ENCODE data around the gene VWC2L. TPM values are rescaled to one million over a fixed set of nuclear protein-coding genes. Genes with fewer than 3 reads are reported as not detected.

VWC2L gene
- polyA plus RNA-seq, 1 donor: 0.03 TPM

- no peaks in the 10 kb centered on the region for H3K27me3 ChIP-seq (ENCODE audit: control insufficient read depth, insufficient read depth, low read length)
- H3K9me3 ChIP-seq (ENCODE audit: control insufficient read depth, low read depth, low read length): no peaks in the 10 kb centered on the region
- H3K4me1 ChIP-seq (ENCODE audit: control insufficient read depth, insufficient read depth, low read length): no peaks in the 10 kb centered on the region
- WGBS (ENCODE audit: insufficient coverage, low lambda C conversion rate): no CpG with 5 or more reads among the region's 2 CpGs
- no peaks in the 10 kb centered on the region for H3K36me3 ChIP-seq (ENCODE audit: control insufficient read depth, insufficient read depth, low read length)
- no peak overlapping the region for H3K4me3 ChIP-seq (ENCODE audit: low read length)
- no peak for DNase-seq
- no peak overlapping the region for H3K27ac ChIP-seq (ENCODE audit: low read length)
These were observed 24.1 kb upstream of the VWC2L start for GRCh38 chr2:214386720-214387119.

DNA sequence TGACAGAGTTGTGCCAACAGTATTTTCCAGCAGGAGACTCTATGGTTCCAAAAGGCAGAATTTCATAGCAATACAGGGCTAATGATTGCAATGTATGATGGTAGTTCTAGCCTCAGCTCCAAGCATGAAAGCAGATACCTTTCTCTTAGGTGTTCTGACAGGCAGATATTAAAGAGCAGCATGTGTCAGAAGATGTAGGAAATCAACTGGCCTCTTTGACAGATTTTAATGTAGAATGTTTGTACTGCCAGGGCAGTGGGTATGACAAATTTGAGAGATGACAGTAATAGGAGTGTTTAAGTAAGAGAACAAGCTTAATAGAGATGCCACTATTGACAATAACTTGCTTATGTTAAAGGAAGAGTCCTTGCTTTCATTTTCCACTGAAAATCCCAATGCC, 21.5 kb upstream of the VWC2L start:
- Histone ChIP-seq H3K27me3 (ENCODE audit: control insufficient read depth, insufficient read depth, low read length) (no peaks in the 10 kb centered on the region), H3K4me1 (ENCODE audit: control insufficient read depth, insufficient read depth, low read length) (no peaks in the 10 kb centered on the region), H3K27ac (ENCODE audit: low read length) (no peak overlapping the region), H3K4me3 (ENCODE audit: low read length) (no peak overlapping the region), H3K36me3 (ENCODE audit: control insufficient read depth, insufficient read depth, low read length) (no peaks in the 10 kb centered on the region), H3K9me3 (ENCODE audit: control insufficient read depth, low read depth, low read length) (no peaks in the 10 kb centered on the region)
- no peak for DNase-seq

- Histone ChIP-seq H3K27ac (ENCODE audit: low read length) (no peak overlapping the region), H3K36me3 (ENCODE audit: control insufficient read depth, insufficient read depth, low read length) (no peaks in the 10 kb centered on the region), H3K9me3 (ENCODE audit: control insufficient read depth, low read depth, low read length) (no peaks in the 10 kb centered on the region), H3K27me3 (ENCODE audit: control insufficient read depth, insufficient read depth, low read length) (no peaks in the 10 kb centered on the region), H3K4me3 (ENCODE audit: low read length) (no peak overlapping the region), H3K4me1 (ENCODE audit: control insufficient read depth, insufficient read depth, low read length) (no peaks in the 10 kb centered on the region)
- no peak for DNase-seq
These were observed 17.1 kb upstream of the VWC2L start for GRCh38 chr2:214393796-214394195.

- Histone ChIP-seq H3K27me3 (ENCODE audit: control insufficient read depth, insufficient read depth, low read length) (no peaks in the 10 kb centered on the region), H3K4me3 (ENCODE audit: low read length) (no peak overlapping the region), H3K9me3 (ENCODE audit: control insufficient read depth, low read depth, low read length) (no peaks in the 10 kb centered on the region), H3K4me1 (ENCODE audit: control insufficient read depth, insufficient read depth, low read length) (no peaks in the 10 kb centered on the region), H3K27ac (ENCODE audit: low read length) (no peak overlapping the region), H3K36me3 (ENCODE audit: control insufficient read depth, insufficient read depth, low read length) (no peaks in the 10 kb centered on the region)
- WGBS (ENCODE audit: insufficient coverage, low lambda C conversion rate): 80% methylated on average over 1 of the region's 1 CpG
- DNase-seq: no peak
These were observed 15.8 kb upstream of the VWC2L start for GRCh38 chr2:214395040-214395439.

DNA sequence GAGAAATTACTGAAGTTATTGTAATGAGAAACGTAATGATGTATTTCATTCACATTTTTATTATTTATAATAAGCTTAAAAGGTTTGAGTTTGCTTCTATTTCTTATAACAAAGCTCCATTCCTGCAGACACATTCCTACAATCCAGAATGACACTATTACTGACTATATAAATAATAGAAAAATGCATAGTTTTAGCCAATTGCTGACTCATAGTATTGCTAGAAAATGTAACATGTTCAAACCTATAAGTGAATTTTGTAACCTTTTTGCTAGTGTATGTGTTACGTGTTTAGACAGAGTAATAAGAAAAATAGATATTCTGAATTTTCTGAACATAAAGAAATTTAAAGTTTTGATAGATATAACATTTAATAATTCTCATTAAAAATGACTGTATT, 9.3 kb upstream of the VWC2L start:
- no peak overlapping the region for H3K27ac ChIP-seq (ENCODE audit: low read length)
- no peaks in the 10 kb centered on the region for H3K36me3 ChIP-seq (ENCODE audit: control insufficient read depth, insufficient read depth, low read length)
- no peaks in the 10 kb centered on the region for H3K9me3 ChIP-seq (ENCODE audit: control insufficient read depth, low read depth, low read length)
- DNase-seq: no peak
- H3K27me3 ChIP-seq (ENCODE audit: control insufficient read depth, insufficient read depth, low read length): no peaks in the 10 kb centered on the region
- H3K4me3 ChIP-seq (ENCODE audit: low read length): no peak overlapping the region
- WGBS (ENCODE audit: insufficient coverage, low lambda C conversion rate): 80% methylated on average over 1 of the region's 2 CpGs
- H3K4me1 ChIP-seq (ENCODE audit: control insufficient read depth, insufficient read depth, low read length): no peaks in the 10 kb centered on the region

DNA sequence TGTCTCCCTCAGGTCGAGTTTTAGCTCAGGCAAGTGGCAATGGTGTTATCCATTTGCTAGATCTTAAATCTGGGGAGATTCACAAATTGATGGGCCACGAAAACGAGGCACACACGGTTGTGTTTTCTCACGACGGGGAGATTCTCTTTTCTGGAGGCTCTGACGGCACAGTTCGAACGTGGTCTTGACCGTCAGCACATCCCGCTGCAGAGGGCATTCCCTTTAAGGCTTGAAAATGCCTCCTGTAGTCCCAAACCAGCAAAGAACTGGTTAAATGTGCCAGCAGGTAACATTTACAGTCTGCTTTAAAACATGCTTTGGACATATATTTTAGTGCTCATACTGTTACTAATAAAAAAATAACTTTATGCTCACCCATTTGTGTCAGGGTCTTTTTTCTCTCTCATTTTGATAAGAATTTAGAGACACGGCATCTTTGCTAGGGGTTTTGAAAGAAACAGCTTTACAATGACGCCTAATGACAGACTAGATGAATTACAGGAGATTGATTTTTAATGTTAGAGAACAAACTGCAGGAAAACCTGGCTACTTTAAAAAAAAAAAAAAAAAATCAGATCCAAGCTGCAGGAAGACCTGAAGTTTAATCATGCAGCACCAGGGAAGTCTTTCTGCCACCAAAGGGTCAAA, 602 bp upstream of the VWC2L start:
- no peaks in the 10 kb centered on the region for H3K27me3 ChIP-seq (ENCODE audit: control insufficient read depth, insufficient read depth, low read length)
- DNase-seq: no peak
- no peak overlapping the region for H3K27ac ChIP-seq (ENCODE audit: low read length)
- H3K9me3 ChIP-seq (ENCODE audit: control insufficient read depth, low read depth, low read length): no peaks in the 10 kb centered on the region
- no peak overlapping the region for H3K4me3 ChIP-seq (ENCODE audit: low read length)
- no peaks in the 10 kb centered on the region for H3K4me1 ChIP-seq (ENCODE audit: control insufficient read depth, insufficient read depth, low read length)
- 10% methylated on average over 2 of the region's 13 CpGs for WGBS (ENCODE audit: insufficient coverage, low lambda C conversion rate)
- no peaks in the 10 kb centered on the region for H3K36me3 ChIP-seq (ENCODE audit: control insufficient read depth, insufficient read depth, low read length)

DNA sequence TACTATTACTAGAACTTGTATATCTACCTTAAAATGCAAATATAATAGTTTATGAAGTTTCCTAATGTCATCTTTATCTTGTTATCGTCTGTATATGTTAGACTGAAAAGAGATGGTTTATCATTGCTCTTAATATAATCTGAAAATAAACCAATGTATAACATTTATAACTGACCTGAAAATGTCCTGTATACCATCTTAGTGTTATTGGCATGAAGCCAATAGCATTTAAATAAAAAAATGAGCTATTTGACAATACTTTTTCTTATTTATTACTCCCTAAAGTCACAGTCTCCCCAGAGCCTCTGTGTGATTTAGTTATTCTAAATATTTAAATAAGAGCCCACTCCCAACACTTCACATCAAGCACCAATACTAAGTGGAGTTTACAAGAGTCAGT, 1.8 kb downstream of the VWC2L start:
- no peaks in the 10 kb centered on the region for H3K9me3 ChIP-seq (ENCODE audit: control insufficient read depth, low read depth, low read length)
- WGBS (ENCODE audit: insufficient coverage, low lambda C conversion rate): 67% methylated on average over 1 of the region's 1 CpG

GRCh38 chr2:214436470-214436869, 25.6 kb downstream of the VWC2L start:
- H3K4me3 ChIP-seq (ENCODE audit: low read length): no peak overlapping the region
- no peaks in the 10 kb centered on the region for H3K4me1 ChIP-seq (ENCODE audit: control insufficient read depth, insufficient read depth, low read length)
- no peaks in the 10 kb centered on the region for H3K27me3 ChIP-seq (ENCODE audit: control insufficient read depth, insufficient read depth, low read length)
- WGBS (ENCODE audit: insufficient coverage, low lambda C conversion rate): no CpG with 5 or more reads among the region's 4 CpGs
- no peaks in the 10 kb centered on the region for H3K9me3 ChIP-seq (ENCODE audit: control insufficient read depth, low read depth, low read length)
- H3K36me3 ChIP-seq (ENCODE audit: control insufficient read depth, insufficient read depth, low read length): no peaks in the 10 kb centered on the region
- H3K27ac ChIP-seq (ENCODE audit: low read length): no peak overlapping the region
- no peak for DNase-seq

More for the DNA sequence above, 1.8 kb downstream of the VWC2L start:
- Histone ChIP-seq H3K4me3 (ENCODE audit: low read length) (no peak overlapping the region), H3K27ac (ENCODE audit: low read length) (no peak overlapping the region), H3K36me3 (ENCODE audit: control insufficient read depth, insufficient read depth, low read length) (no peaks in the 10 kb centered on the region), H3K4me1 (ENCODE audit: control insufficient read depth, insufficient read depth, low read length) (no peaks in the 10 kb centered on the region), H3K27me3 (ENCODE audit: control insufficient read depth, insufficient read depth, low read length) (no peaks in the 10 kb centered on the region)
- DNase-seq: no peak

GRCh38 chr2:214450118-214450894, 39.5 kb downstream of the VWC2L start:
- Histone ChIP-seq H3K4me1 (ENCODE audit: control insufficient read depth, insufficient read depth, low read length) (no peaks in the 10 kb centered on the region), H3K4me3 (ENCODE audit: low read length) (no peak overlapping the region), H3K9me3 (ENCODE audit: control insufficient read depth, low read depth, low read length) (no peaks in the 10 kb centered on the region), H3K27ac (ENCODE audit: low read length) (no peak overlapping the region), H3K27me3 (ENCODE audit: control insufficient read depth, insufficient read depth, low read length) (no peaks in the 10 kb centered on the region), H3K36me3 (ENCODE audit: control insufficient read depth, insufficient read depth, low read length) (no peaks in the 10 kb centered on the region)
- 100% methylated on average over 1 of the region's 4 CpGs for WGBS (ENCODE audit: insufficient coverage, low lambda C conversion rate)
- DNase-seq: no peak

DNA sequence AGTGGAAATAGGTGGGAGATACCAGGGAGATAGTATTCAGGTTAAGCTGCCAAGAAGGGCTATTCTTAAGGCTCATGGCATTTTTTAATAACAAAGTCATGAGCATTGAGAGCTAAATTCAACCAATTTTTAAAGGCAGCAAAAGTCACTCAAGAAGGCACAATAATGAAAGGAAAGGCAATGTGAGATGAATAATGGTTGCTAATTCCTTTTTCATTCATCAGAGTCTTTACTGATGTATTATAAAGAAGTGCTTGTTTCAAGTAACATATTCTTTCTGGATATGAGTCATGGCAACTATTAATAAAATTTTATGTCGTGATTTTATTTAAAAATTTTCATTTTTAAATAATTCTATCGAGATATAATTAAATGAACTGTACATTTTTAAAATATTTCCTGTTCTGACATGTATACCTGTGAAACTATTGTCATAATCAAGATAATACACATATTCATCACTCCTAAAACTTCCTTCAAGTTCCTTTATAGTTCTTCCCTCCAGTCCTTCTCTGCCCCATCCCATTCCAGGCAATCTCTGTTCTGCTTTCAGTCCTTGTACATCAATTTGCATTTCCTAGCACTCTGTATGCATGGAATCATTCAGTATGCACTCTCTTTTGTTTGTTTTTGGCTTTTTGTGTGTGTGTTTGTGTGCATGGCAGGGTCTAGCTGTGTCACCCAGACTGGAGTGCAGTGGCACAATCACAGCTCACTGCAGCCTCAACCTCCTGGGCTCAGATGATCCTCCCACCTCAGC, 40.8 kb downstream of the VWC2L start:
- no peaks in the 10 kb centered on the region for H3K27me3 ChIP-seq (ENCODE audit: control insufficient read depth, insufficient read depth, low read length)
- no peaks in the 10 kb centered on the region for H3K4me1 ChIP-seq (ENCODE audit: control insufficient read depth, insufficient read depth, low read length)
- WGBS (ENCODE audit: insufficient coverage, low lambda C conversion rate): 77% methylated on average over 2 of the region's 2 CpGs
- no peak overlapping the region for H3K27ac ChIP-seq (ENCODE audit: low read length)
- H3K9me3 ChIP-seq (ENCODE audit: control insufficient read depth, low read depth, low read length): no peaks in the 10 kb centered on the region
- no peaks in the 10 kb centered on the region for H3K36me3 ChIP-seq (ENCODE audit: control insufficient read depth, insufficient read depth, low read length)
- DNase-seq: no peak
- H3K4me3 ChIP-seq (ENCODE audit: low read length): no peak overlapping the region

Data from large intestine (tissue), 3 donors.